ENCODE data around the gene SLC43A1. TPM values are rescaled to one million over a fixed set of nuclear protein-coding genes. Genes with fewer than 3 reads are reported as not detected.

SLC43A1 gene
- total RNA-seq, 1 donor from 2014 or later, result 115 TPM

- DNase-seq (ENCODE audit: low spot score) (peak; percentile 49), ATAC-seq (peak; percentile 5)
These were observed 14.7 kb upstream of the SLC43A1 start for GRCh38 chr11:57530215-57530595.

DNA sequence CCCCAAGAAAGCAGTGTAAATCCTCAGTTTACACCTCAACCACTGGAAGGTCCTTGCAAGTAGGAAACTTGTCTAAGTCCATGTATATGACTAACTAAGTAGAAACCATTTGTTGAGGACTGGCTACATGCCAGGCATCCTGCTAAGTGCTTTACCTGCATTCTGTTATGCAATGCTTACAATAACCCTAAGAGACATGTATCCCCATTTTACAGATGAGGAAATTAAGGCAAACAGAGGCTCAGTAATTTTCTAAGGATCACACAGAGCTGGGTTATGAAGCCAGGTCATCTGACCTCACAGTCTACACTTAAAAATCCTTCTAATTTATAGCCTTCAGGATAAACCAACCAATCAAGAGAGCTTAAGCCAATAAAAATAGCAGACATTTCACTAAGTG is 13.5 kb upstream of the SLC43A1 start:
- ATAC-seq, result no peak
- DNase-seq (ENCODE audit: low spot score), result no peak

DNA sequence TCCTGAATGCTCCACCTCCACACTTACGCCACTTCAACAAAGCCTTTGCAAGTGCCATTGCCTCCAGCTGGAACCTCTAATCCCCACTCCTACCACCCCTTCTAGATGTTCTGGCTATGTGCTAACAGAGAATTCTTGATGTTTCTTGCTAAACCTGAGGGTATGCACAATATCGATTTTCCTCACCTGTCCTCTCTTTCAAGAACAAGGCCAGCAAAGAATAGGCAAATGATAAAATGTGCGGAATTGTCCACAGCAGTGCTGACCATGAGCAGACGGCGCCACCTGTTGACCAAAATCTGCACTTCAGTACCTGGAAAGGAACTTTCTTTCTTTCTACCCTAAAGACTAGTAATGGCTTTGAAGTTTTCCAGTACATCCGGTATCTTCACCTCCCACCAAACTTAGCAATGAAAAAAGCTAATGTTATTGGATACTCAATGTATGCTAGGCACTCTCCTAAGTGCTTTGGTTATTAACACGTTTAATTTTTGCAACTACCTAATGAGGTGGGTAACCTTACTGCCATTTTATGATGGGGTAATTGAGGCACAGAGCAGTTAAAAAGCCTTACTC is 11.6 kb upstream of the SLC43A1 start:
- DNase-seq (ENCODE audit: low spot score) (peak; percentile 72), ATAC-seq (peak; percentile 58)

- ATAC-seq (no peak), DNase-seq (ENCODE audit: low spot score) (no peak)
These were observed 7.9 kb upstream of the SLC43A1 start for GRCh38 chr11:57523419-57523818.

- DNase-seq (ENCODE audit: low spot score) (no peak), ATAC-seq (no peak)
These were observed 5.6 kb upstream of the SLC43A1 start for GRCh38 chr11:57521116-57521515.

GRCh38 chr11:57516061-57516443 is 550 bp upstream of the SLC43A1 start:
- ATAC-seq (no peak), DNase-seq (ENCODE audit: low spot score) (no peak)

- DNase-seq (ENCODE audit: low spot score), result peak; percentile 88
- ATAC-seq, result peak; percentile 86
These were observed 767 bp downstream of the SLC43A1 start for GRCh38 chr11:57514538-57515331.

DNA sequence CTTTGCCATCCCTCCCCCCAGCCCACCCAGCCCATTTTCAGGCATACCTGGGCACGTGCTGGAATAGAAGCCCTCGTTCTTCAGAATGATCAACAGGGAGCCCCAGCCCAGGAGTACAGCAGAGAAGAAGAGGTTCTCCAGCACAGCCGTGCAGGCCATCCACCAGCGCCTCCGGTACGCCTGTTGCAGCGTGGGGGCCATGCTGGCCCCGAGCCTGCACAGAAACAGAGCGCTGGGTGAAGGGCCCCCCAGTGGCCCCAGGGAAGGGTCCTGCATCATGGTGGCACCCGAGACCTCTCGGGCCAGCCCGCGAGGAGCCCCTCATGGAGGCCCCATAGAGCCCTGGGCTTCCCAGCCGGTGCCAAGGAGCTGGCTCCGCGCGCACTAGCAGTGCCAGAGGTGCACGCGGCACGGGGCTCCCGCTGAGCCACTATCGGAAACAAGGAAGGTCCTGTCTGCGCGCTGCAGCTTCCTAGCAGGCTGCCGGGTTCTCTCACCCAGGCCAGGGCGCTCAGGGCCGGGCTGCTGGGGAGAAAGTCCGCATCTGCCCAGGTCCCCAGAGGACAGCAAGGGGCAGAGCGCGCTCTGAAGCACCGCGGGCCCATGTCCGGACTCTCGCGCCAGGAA is 1.5 kb downstream of the SLC43A1 start:
- peak; percentile 59 for DNase-seq (ENCODE audit: low spot score)
- ATAC-seq, result peak; percentile 50

DNA sequence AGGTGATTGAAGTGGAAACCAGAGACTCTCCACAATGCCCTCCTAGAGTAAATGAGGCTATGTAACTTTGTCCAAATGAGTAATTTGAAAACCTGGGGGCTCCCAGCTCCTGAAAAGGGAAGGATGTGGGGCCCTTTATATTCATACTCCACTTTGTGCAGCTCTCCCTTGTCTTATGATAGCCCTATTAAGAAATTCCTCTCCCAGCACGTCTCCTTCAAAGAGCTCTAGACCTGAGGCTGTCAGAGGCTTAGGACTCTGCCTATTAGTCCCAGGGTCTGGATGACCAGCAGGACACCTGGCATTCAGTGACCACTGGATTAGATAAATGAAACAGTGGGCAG is 2.1 kb downstream of the SLC43A1 start:
- no peak for ATAC-seq

DNA sequence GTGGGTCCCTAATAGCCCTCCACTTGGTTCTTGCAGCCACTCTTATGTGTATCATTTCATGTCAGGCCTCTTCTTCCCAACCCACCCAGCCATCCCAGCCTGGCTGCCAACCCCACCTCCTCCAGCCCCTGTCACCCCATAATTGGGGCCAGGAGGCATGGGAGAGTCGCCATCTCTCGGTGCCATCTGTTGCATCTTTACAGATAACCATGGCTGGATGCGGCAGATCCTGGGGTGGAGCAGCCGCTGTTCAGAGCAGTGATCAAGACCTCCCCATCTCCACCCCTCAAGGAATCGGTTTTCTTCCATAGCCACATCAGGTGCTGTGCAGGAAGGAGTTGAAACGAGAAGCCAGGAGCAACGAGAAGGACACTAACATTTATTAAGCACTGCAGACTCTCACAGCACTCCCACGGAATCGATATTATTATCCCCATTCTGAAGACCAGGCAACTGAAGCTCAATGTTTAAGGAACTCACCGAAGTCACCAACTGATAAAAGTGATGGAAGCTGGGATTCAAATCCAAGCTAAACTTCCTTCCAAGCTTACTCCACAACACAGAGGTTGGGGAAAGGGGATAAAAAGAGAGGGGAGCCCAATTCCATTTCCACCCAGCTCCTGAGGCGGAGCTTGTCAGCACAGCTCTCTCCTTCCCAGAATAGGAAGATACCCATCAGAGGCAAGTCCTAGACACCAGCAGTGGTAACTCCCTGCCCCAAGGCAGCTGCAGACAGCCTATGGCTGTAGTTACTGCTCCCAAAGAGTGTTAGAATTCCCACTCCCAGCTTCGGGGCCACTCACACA is 2.7 kb downstream of the SLC43A1 start:
- ATAC-seq (no peak), DNase-seq (ENCODE audit: low spot score) (no peak)

More for the DNA sequence above, 2.1 kb downstream of the SLC43A1 start:
- no peak for DNase-seq (ENCODE audit: low spot score)

GRCh38 chr11:57511741-57512430 is 3.6 kb downstream of the SLC43A1 start:
- DNase-seq (ENCODE audit: low spot score) (no peak), ATAC-seq (no peak)

- DNase-seq (ENCODE audit: low spot score), result no peak
- peak; percentile 56 for ATAC-seq
These were observed 6.9 kb downstream of the SLC43A1 start for GRCh38 chr11:57508341-57509170.

GRCh38 chr11:57506522-57506921 is 9.0 kb downstream of the SLC43A1 start:
- DNase-seq (ENCODE audit: low spot score) (no peak), ATAC-seq (no peak)

DNA sequence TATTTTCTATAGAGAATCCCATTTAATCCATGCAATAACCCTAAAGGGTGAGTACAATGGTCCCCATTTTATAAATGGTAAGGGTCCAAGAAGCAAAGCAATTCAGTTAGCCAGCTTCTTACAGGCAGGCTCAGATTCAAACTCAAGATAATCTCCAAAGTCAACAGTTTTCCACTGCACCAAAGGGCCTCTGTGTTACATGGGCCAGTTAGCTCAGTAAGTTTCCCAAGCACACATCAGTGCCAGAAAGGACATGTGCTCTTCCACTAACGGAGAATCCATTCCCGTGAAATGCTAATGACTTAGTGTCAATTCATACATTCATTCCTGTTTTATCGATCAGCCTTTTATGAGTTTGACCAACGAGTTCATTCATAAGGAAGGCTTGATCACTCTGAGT is 11.0 kb downstream of the SLC43A1 start:
- no peak for ATAC-seq
- DNase-seq (ENCODE audit: low spot score), result no peak

GRCh38 chr11:57502870-57503269 is 12.6 kb downstream of the SLC43A1 start:
- DNase-seq (ENCODE audit: low spot score) (peak; percentile 69), ATAC-seq (peak; percentile 27)

- no peak for DNase-seq (ENCODE audit: low spot score)
These were observed 13.1 kb downstream of the SLC43A1 start for GRCh38 chr11:57502376-57502775.

DNA sequence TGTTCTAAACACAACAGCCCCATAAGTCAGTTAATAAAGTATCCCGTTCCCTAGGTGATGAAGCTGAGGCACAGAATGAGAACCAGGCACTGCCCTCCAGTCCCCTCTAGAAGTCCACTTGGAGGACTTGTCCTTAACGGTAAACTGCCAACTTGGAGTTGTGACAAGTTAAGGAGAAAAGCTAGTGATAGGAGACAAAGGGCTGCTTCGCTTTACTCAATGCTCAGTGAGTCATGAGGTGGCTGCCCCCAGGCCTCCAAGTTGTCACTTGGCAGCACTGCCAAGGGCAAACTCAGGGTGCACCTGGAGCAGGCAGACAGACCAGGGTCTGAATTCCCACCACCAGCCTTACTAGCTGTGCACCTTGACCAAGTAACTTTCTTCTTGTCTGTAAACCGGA is 13.5 kb downstream of the SLC43A1 start:
- ATAC-seq, result peak; percentile 9

More at GRCh38 chr11:57502376-57502775, 13.1 kb downstream of the SLC43A1 start:
- no peak for ATAC-seq

GRCh38 chr11:57500926-57501325 is 14.6 kb downstream of the SLC43A1 start:
- ATAC-seq, result no peak

More for the DNA sequence above, 13.5 kb downstream of the SLC43A1 start:
- DNase-seq (ENCODE audit: low spot score), result peak; percentile 83

GRCh38 chr11:57500515-57500914 is 15.0 kb downstream of the SLC43A1 start:
- DNase-seq (ENCODE audit: low spot score) (peak; percentile 48), ATAC-seq (no peak)

More at GRCh38 chr11:57500926-57501325, 14.6 kb downstream of the SLC43A1 start:
- DNase-seq (ENCODE audit: low spot score), result no peak

DNA sequence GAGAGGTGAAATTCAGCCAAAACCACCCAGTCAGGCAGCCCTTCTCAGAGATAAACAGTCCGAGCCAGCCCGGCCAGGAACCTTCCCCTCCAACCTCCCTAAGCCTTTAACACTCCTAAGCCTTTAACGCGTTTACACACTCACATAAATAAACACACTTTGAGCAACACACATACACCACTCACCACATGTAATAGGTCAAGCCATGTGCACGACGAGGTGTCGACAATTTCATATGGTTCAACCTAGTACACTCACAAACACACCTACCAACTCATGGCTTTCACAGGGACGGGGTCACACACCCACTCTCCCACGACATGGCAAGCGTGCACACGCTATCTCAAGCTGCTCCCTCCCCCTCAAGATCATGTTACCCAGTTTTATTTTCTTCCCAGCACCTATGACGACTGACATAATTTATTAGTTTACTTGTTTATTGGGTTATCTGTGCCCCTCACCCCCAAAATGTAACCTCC is 15.5 kb downstream of the SLC43A1 start:
- peak; percentile 24 for ATAC-seq

More for the DNA sequence above, 15.5 kb downstream of the SLC43A1 start:
- DNase-seq (ENCODE audit: low spot score), result no peak

Data from left lobe of liver (tissue), 2 donors.